ENCODE results near the gene KATNIP.
"Not testable (repeated sequence)": the region's sequence is repeated elsewhere in the genome, so short reads cannot be mapped to it uniquely, and the experiment has no call there.

Gene KATNIP

DNA sequence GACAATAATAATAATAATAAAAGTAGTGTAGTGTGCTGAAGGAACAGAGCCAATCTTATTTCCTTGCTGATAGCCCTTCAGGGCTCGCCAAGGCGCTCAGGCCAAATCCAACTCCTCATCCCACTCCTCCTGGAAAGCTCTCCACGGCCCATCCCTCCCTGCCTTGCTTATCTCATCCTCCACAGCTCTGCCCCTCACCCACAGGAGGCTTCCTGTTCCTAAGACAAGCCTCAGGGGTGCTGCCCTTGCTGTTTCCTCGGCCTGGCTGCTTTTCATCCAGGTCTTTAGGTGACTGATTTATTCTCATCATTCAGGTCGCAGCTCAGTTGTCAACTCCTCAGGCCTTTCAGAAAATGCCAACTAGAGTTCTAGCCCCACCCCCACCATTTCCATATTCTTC, 11.4 kb upstream of the KATNIP start:
- no peak for DNase-seq

DNA sequence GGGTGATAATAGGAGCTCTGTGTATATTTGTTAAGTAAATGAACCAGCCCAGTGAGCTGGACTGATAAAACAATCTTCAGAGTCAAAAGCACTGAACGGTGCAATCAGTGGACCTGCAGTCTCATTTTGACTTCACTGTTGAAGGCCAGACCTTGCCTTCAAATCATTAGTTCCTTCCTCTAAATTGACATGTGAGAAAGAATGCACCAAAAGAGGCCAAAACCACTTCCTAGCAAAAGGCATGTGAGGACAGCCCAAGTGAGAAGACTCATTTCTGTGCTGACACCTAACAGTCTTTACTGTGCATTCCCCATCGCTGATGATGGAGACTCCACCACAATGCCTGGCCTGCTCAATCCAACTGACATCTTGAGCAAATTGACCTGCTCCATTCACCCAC, 10.8 kb upstream of the KATNIP start:
- DNase-seq = no peak

DNA sequence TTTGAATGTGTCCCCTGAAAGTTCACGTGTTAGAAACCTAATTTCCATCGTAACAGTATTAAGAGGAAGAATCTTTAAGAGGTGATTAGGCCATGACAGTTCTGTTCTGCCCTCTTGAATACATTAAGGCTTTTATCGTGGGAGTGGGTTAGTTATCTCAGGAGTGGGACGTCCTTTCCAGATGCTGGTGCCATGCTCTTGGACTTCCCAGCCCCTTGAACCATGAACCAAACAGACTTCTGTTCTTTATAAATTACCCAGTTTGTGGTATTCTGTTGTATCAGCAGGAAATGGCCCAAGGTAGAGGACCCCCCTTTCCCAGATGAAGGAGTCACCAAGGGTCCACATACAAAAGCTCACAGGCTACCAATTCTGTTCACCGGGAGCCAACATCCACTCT, 10.3 kb upstream of the KATNIP start:
- no peak for DNase-seq

GRCh38 chr16:27543801-27544200, 6.1 kb upstream of the KATNIP start:
- no peak for DNase-seq

DNA sequence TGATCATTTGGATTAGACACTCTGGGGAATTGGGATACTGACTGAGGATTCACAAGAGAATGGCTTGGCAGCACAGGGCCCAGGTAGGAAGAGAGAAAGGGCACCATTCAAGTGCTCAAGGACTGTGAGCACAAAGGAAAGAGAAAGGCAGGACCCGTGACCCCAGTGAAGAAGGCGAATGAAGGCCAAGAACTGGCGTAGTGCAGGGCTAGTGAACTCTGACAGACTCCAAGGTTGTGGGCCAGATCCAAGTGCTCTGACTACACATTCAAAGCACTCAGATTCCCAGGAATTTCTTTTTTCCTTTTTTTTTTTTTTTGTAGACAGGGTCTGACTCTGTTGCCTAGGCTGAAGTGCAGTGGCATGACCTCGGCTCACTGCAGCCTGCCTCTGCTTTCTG, 5.3 kb upstream of the KATNIP start:
- DNase-seq = no peak

DNA sequence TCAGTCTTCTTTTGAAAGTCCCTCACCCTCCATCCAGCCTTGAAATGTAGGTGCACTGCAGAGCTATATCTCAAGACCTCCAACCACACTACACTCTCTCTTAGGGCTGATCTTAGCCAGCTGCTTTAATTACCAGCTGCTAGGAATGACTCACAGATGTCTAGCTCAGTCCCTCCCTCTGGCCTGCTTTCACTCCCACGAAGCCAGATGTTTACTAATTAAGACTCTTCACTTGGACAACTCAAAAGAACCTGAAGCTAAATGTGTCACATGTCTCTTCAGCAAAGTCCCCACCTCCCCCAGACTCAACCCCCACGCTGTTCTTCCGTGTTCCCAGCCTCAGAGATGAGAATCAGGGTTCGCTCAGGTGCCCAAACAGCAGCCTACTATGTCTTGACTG, 2.8 kb upstream of the KATNIP start:
- no peak for DNase-seq

GRCh38 chr16:27547851-27548250, 2.1 kb upstream of the KATNIP start:
- DNase-seq = no peak

DNA sequence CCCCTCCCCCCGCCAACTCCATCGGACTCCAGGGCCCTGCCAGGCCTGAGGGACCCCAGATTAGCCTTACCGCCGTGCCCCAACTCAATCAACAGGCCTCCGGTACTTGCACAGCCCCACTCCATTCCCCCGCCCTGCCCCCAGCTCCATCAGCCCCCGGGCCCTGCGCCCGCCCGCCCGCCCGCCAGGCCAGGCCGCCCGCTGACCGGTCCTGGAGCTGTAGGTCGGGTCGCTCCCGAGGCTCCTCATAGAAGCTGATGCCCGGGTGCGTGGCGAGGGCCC, 539 bp upstream of the KATNIP start:
- DNase-seq = no peak

DNA sequence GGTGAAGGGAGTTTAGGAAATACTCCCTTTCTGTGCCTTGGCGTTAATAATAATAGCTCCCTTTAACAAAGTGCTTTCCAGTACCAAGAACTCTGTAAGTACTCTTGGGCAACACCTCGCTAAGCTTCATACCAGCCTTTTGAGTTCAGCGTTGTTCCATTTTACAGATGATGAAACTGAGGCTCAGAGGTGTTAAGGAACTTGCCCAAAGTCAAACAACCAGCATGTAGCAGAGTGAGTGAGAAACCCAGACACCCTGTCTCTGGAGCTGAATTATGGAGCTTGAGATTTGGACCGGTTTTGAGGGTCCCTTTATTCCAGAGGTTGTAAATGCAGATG, 607 bp downstream of the KATNIP start:
- no peak for DNase-seq

DNA sequence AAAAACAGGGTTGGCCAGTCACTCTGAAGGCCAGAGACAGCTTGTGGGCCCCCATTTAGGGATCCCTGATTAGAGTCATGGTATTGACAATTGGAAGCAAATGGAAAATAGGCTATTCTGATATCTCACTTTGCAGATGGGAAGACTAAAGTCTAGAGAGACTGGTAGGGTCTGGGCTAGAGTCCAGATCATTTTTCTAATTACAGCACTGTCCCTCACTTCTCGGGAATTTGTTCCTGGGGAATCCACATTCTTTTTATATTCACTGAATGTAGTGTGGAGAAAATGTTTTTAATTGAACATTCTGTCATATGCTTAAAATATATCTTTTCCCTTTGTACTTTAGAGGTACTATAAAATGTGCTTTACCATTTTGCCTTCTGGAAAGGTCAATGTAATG, 1.1 kb downstream of the KATNIP start:
- DNase-seq = no peak

GRCh38 chr16:27556471-27556870, 6.5 kb downstream of the KATNIP start:
- no peak for DNase-seq

DNA sequence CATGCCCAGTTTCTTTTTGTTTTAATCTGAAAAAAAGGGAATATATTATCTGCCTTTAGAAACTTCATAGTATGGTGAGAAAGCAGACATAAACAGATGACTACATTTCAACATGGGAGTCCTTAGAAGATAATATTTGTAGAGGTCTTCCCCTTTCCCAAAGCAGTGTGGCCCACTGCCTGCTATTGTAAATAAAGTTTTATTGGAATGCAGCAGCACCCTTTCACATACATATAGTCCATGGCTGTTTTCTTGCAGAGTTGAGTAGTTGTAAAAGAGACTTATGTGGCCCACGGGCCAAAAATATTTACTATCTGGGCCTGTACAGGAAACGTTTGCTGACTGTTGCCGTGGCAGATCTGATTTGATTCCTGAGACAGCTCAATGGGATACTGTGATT, 8.5 kb downstream of the KATNIP start:
- DNase-seq = no peak

- no peak for DNase-seq
Measured at GRCh38 chr16:27558932-27559331, 9.0 kb downstream of the KATNIP start.

DNA sequence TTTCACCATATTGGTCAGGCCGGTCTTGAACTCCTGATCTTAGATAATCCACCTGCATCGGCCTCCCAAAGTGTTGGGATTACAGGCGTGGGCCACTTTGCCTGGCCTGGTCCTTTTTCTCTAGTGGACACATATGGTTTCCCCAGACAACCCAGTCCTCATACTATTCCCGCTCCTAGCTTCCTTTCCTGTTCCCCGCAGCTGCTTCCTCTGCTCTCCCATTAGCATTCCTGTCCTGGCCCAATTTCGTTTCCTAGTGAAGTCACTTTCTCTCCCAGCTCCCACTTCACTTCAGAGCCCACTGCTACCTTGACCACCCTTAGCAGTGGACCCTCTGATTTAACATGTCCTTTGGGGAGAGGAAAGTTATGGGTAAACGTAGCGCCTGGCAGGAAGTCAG, 11.3 kb downstream of the KATNIP start:
- no peak for DNase-seq

- DNase-seq = no peak
Measured at GRCh38 chr16:27564224-27564623, 14.3 kb downstream of the KATNIP start.

GRCh38 chr16:27566417-27566816, 16.5 kb downstream of the KATNIP start:
- DNase-seq = peak; percentile 2

GRCh38 chr16:27568077-27568476, 18.1 kb downstream of the KATNIP start:
- no peak for DNase-seq

GRCh38 chr16:27570986-27571385, 21.0 kb downstream of the KATNIP start:
- DNase-seq = not testable (repeated sequence)

DNA sequence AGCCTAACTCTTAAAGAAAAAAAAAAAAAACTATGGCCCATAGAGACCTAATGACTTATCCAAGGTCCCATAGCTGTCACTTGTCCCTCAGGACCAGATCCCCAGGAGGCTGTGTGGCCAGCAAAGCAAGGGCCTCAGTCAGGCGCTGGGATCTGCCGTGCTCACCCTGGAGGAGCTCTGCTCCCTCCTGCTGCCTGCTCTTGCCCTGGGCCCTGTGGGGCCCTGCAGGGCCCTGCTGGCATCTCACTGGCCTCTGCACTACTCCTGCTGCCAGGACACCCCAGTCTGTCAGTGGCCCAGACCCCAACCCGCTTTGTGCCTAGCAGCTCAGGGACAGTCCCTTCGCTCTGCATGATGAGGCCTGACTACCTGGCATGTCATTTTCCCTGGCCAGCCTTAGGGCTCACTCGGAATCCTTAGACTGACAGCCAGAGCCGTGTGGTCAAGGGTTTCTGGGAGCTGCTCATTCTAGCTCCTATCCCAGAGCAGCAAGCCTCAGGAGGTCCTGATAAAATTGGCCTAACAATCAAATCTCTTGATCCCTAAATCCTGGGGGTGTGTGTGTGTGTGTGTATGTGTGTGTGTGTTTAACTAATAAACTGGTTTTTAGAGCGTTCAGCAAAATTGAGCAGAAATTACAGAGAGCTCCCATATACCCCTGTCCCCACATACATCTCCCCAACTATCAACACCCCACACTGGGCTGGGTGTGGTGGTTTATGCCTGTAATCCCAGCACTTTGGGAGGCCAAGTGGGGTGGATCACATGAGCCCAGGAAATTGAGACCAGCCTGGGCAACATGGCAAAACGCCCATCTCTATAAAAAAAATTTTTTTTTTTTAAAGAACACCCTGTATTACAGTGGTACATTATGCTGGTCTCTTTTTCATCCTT, 21.7 kb downstream of the KATNIP start:
- DNase-seq = no peak

- DNase-seq = no peak
Measured at GRCh38 chr16:27572711-27573110, 22.8 kb downstream of the KATNIP start.

- DNase-seq = no peak
Measured at GRCh38 chr16:27576729-27577128, 26.8 kb downstream of the KATNIP start.

DNA sequence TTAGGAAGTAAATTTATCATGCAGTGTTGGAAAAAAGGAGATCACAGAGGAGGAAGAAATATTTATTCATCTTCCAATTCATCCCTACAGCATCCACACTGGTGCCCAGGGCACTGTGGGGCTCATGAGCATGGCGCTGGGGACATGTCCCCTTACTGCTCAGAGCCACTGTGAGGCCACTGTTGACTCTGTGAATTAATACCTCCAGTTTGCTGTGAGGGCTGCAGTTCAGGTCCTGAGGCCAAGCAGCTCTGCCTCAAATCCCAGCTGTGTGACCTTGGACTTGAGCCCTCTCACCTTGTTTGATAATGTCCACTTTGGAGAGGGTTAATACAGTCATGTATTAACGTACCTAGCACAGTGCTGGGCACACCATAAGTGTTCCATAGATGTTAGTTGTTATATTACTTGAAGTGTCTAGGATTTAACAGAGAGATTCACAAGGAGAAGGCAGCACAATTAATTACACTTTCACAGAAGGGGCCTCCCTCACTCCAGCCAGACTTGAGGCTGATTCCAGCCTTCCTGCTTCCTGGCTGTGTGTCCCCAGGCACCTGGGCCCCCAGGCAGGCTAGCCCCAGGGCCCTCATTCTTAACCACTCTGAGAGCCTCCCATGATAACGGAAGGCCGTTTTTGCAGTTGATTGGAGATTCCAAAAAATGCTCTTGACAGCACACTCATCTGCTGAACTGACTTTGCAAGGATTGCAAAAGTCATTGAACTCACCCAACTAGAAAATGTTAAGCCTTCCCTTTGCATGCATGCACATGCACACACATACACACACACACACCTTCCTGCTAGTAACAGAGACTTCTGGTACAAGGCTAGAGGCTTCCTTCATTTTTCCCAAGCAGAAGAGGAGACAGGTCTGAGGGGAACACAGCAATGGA, 29.4 kb downstream of the KATNIP start:
- no peak for DNase-seq

DNA sequence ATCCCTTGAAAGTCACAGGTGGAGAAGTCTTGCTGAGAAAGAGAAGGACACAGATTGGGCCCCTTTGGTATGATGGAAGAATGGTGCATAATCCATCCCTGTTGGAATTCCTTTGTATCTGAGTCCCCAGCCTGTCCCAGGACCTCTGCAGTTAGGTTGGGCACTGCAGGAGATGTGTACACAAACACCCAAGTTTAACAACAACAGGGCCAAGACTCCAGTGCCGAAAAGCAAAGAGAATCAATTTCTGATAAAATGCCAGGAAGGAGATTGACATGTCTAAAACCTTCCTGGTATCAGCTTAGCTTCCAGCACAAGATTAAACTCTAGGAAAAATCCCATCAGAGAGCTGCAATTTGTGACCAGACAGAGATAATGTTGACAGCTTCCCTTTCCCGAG, 32.9 kb downstream of the KATNIP start:
- no peak for DNase-seq

GRCh38 chr16:27583634-27584033, 33.7 kb downstream of the KATNIP start:
- DNase-seq = no peak

- no peak for DNase-seq
Measured at GRCh38 chr16:27585200-27585599, 35.3 kb downstream of the KATNIP start.

Data from CD4-positive, alpha-beta T cell treated with Interferon gamma for 1 hour (primary cell).